CD4-positive, alpha-beta T cell (primary cell): ENCODE data around the gene CD300H. TPM values are rescaled to one million over a fixed set of nuclear protein-coding genes. Genes with fewer than 3 reads are reported as not detected.
A peak's percentile ranks its signal among the peaks of the same experiment; 100 is the strongest.

Experiments
- ATAC-seq: fragments of 200-7000 bp; cut with Tn5 transposase; one replicate; pipeline ENCODE4 v1.10.0; 2022; ENCODE audit warnings: mild to moderate bottlenecking; ENCODE audit not compliant: poor library complexity
- CTCF ChIA-PET: fragments of 350-600 bp; sonication (Branson Sonifier 250); formaldehyde crosslinking; loops from one replicate; lab custom pipeline; 2021; ENCODE audit warnings: antibody characterized with exemption, inconsistent platforms; lab: Charles Lee
- POLR2A ChIA-PET: fragments of 350-600 bp; sonication (Branson Sonifier 250); formaldehyde crosslinking; loops from one replicate; lab custom pipeline; 2021; ENCODE audit warnings: antibody characterized with exemption, inconsistent platforms; lab: Charles Lee
- DNase-seq, 14 experiments: peaks; one replicate each; pipeline ENCODE4 v3.0.0-alpha.2; 2013 to 2020; ENCODE audit warnings: mixed read lengths in 2 of 14
- H3K27ac ChIP-seq, 2 donors: one replicate each; pipeline versions ENCODE4 v1.5.1 to v1.7.0; 2013; ENCODE audit warnings: low read length in 2 of 2, low read depth in 1 of 2, mild to moderate bottlenecking in 1 of 2
- H3K27me3 ChIP-seq, 2 experiments: 1 replicate in 1 of 2; 2 replicates in 1 of 2; pipeline versions ENCODE4 v1.6.1 to v1.7.0; 2013; ENCODE audit warnings: low read length in 2 of 2, control low read depth in 1 of 2, mild to moderate bottlenecking in 1 of 2, moderate library complexity in 1 of 2; ENCODE audit not compliant: insufficient read depth in 2 of 2, control insufficient read depth in 1 of 2
- H3K36me3 ChIP-seq: one replicate; pipeline ENCODE4 v1.6.1; 2013; ENCODE audit warnings: low read length, control low read depth; ENCODE audit not compliant: insufficient read depth
- H3K4me1 ChIP-seq: one replicate; pipeline ENCODE4 v1.6.1; 2013; ENCODE audit warnings: low read length, control low read depth; ENCODE audit not compliant: insufficient read depth
- H3K4me3 ChIP-seq: one replicate; pipeline ENCODE4 v1.5.1; 2013; ENCODE audit warnings: mild to moderate bottlenecking, low read length, moderate library complexity
- H3K9me3 ChIP-seq, 2 experiments: 1 replicate in 1 of 2; 2 replicates in 1 of 2; pipeline versions ENCODE4 v1.6.1 to v1.7.0; 2013; ENCODE audit warnings: low read length in 2 of 2, mild to moderate bottlenecking in 2 of 2, control low read depth in 1 of 2, moderate library complexity in 1 of 2; ENCODE audit not compliant: control insufficient read depth in 1 of 2, insufficient read depth in 1 of 2
- H3K27ac Mint-ChIP-seq: one replicate; pipeline ENCODE4 v1.8.0; 2020; ENCODE audit warnings: mixed read lengths
- H3K27me3 Mint-ChIP-seq: one replicate; pipeline ENCODE4 v1.8.0; 2021; ENCODE audit warnings: mixed read lengths
- H3K36me3 Mint-ChIP-seq: one replicate; pipeline ENCODE4 v1.8.0; 2021; ENCODE audit warnings: low read depth, mixed read lengths
- H3K4me1 Mint-ChIP-seq: one replicate; pipeline ENCODE4 v1.8.0; 2021; ENCODE audit warnings: low read depth, mixed read lengths
- H3K4me3 Mint-ChIP-seq: one replicate; pipeline ENCODE4 v1.8.0; 2020; ENCODE audit warnings: mild to moderate bottlenecking, mixed read lengths
- H3K9me3 Mint-ChIP-seq: one replicate; pipeline ENCODE4 v1.8.0; 2020; ENCODE audit warnings: mixed read lengths
- intact Hi-C, 2 experiments: fragments of 100-400 bp; cut with DNase I in 1 of 2; cut with micrococcal nuclease in 1 of 2; formaldehyde crosslinking; loops; one replicate each; pipeline versions ENCODE4 v1.15.1 to v1.9.0; 2023 to 2025; cut with DNase I, micrococcal nuclease
- total RNA-seq, 174 experiments: library from RNA in 2 of 174; stranded (reverse) in 2 of 174; gene quantifications; one replicate each; pipeline ENCODE4 v1.2.3 and lab custom pipeline; 2021 to 2026
- TF ChIP-seq, protein P1 (sequence below): fragments of 200-600 bp; IDR thresholded peaks from one replicate; pipeline ENCODE4 v1.8.0; 2022; ENCODE audit warnings: antibody characterized with exemption, mild to moderate bottlenecking

The CD300H gene
- total RNA-seq, 2 experiments from 2014 or later, result not detected

DNA sequence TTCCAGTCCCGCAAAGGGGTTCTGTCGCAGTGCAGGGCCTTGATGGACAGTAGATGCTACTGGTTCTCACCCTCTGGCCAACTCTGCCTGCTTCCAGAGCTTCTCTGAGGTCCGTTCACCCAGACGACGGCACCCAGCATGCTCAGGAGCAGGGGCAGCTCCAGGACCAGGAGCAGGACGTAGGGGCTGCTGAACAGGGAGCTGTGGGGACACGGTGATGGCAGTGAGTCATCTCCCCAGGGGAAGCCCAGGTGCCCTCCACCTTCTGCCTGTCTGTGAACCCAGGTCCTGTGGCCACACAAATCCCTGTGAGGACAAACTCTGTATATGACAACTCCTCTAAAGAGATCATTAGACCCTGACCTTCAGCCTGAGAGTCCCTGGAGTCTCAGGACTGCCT, 18.0 kb downstream of the CD300H start:
- no peak overlapping the region for H3K4me3 ChIP-seq
- H3K9me3 ChIP-seq, result no peaks in the 10 kb centered on the region
- peaks cover 0 to 3% of the 10 kb centered on the region in 2 experiments for H3K27me3 ChIP-seq
- DNase-seq (no peak), ATAC-seq (no peak)
- intact Hi-C loops, result no loop called here
- no peak overlapping the region for H3K27ac Mint-ChIP-seq
- ChIA-PET CTCF (no interaction called here), POLR2A (no interaction called here)
- H3K4me1 Mint-ChIP-seq, result peaks cover 5% of the 10 kb centered on the region
- TF ChIP-seq, protein P1, sequence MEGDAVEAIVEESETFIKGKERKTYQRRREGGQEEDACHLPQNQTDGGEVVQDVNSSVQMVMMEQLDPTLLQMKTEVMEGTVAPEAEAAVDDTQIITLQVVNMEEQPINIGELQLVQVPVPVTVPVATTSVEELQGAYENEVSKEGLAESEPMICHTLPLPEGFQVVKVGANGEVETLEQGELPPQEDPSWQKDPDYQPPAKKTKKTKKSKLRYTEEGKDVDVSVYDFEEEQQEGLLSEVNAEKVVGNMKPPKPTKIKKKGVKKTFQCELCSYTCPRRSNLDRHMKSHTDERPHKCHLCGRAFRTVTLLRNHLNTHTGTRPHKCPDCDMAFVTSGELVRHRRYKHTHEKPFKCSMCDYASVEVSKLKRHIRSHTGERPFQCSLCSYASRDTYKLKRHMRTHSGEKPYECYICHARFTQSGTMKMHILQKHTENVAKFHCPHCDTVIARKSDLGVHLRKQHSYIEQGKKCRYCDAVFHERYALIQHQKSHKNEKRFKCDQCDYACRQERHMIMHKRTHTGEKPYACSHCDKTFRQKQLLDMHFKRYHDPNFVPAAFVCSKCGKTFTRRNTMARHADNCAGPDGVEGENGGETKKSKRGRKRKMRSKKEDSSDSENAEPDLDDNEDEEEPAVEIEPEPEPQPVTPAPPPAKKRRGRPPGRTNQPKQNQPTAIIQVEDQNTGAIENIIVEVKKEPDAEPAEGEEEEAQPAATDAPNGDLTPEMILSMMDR, result no peak
- no peaks in the 10 kb centered on the region for H3K4me1 ChIP-seq
- no peaks in the 10 kb centered on the region for H3K9me3 Mint-ChIP-seq
- no peak overlapping the region for H3K27ac ChIP-seq
- no peak overlapping the region for H3K4me3 Mint-ChIP-seq
- no peaks in the 10 kb centered on the region for H3K36me3 Mint-ChIP-seq
- no peaks in the 10 kb centered on the region for H3K36me3 ChIP-seq
- no peaks in the 10 kb centered on the region for H3K27me3 Mint-ChIP-seq

DNA sequence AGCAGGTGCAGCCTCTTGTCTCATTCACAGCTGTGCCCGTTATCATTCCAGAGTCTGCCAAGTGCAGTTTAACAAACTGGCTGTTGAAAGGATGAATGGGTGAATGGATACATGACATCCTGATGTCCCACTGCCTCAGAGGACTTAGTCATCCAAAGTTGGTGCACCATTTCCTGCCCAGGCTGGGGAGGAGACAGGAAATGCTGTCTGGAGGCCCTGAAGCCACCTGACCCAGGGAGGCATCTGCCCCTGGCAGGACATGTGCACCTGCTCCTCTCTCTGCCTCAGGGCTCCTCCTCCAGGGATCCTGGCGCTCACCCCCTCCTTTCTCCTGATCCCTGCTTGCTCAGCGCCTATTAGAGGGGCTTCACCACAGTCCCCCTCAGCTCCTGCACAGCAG, 19.6 kb downstream of the CD300H start:
- ATAC-seq (no peak), DNase-seq (peak in 1 of 14 experiments; percentile 19)
- ChIA-PET POLR2A (no interaction called here), CTCF (no interaction called here)
- Histone ChIP-seq H3K27ac (no peak overlapping the region), H3K4me3 (no peak overlapping the region), H3K4me1 (no peaks in the 10 kb centered on the region), H3K9me3 (no peaks in the 10 kb centered on the region), H3K36me3 (no peaks in the 10 kb centered on the region), H3K27me3 (peaks cover 0 to 3% of the 10 kb centered on the region in 2 experiments)
- H3K36me3 Mint-ChIP-seq, result no peaks in the 10 kb centered on the region
- H3K27me3 Mint-ChIP-seq, result no peaks in the 10 kb centered on the region
- H3K4me3 Mint-ChIP-seq, result no peak overlapping the region
- no peaks in the 10 kb centered on the region for H3K9me3 Mint-ChIP-seq
- H3K27ac Mint-ChIP-seq, result no peak overlapping the region
- peaks cover 5% of the 10 kb centered on the region for H3K4me1 Mint-ChIP-seq
- intact Hi-C loops, result no loop called here
- TF ChIP-seq, protein P1, result no peak

DNA sequence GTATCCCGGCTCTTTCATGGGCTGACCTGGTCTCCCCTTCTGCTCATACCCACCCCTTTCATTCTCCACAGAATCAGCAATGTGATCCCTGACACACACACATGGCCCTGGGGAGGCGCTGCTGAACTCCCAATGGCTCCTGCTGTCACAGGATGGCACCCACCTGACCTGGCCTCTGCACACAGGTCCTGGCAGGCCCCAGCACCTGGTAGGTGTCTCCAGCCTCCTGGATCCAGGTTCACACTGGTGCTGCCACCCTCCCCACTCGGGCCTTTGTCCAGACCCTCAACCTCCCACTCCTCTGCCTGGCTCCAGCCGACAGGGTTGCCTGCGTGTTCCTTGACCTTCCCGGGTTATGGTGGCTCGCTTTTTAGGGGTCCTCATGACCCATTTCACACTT, 20.0 kb downstream of the CD300H start:
- TF ChIP-seq, protein P1, result no peak
- intact Hi-C loops, result no loop called here
- Histone ChIP-seq H3K4me1 (no peaks in the 10 kb centered on the region), H3K36me3 (no peaks in the 10 kb centered on the region), H3K27me3 (peaks cover 0 to 3% of the 10 kb centered on the region in 2 experiments), H3K4me3 (no peak overlapping the region), H3K27ac (no peak overlapping the region), H3K9me3 (no peaks in the 10 kb centered on the region)
- Mint-ChIP-seq H3K27ac (no peak overlapping the region), H3K27me3 (no peaks in the 10 kb centered on the region), H3K9me3 (no peaks in the 10 kb centered on the region), H3K4me3 (no peak overlapping the region), H3K4me1 (peaks cover 5% of the 10 kb centered on the region), H3K36me3 (no peaks in the 10 kb centered on the region)
- ChIA-PET POLR2A (no interaction called here), CTCF (no interaction called here)
- no peak for DNase-seq
- no peak for ATAC-seq
